ENCODE data around the gene PARD6B. TPM values are rescaled to one million over a fixed set of nuclear protein-coding genes. Genes with fewer than 3 reads are reported as not detected.

PARD6B gene
- total and polyA plus RNA-seq, 2 of the 13 experiments (the other 11 are each of a cell fraction or from before 2014, with no cell fraction given), result 6.9 to 22.2 TPM

- TF ChIP-seq, protein P1, sequence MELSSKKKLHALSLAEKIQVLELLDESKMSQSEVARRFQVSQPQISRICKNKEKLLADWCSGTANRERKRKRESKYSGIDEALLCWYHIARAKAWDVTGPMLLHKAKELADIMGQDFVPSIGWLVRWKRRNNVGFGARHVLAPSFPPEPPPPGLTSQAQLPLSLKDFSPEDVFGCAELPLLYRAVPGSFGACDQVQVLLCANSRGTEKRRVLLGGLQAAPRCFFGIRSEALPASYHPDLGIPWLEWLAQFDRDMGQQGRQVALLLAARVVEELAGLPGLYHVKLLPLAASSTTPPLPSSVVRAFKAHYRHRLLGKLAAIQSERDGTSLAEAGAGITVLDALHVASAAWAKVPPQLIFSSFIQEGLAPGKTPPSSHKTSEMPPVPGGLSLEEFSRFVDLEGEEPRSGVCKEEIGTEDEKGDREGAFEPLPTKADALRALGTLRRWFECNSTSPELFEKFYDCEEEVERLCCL (CRISPR knock-in tag; IDR thresholded peaks at IDR 0.05; ENCODE audit: borderline replicate concordance), result no peak
- TF ChIP-seq TAF15 (IDR thresholded peaks at IDR 0.05; ENCODE audit: low read depth, low read length, poor library complexity, severe bottlenecking) (no peak), ZNF816 (CRISPR knock-in tag; IDR thresholded peaks at IDR 0.05; ENCODE audit: borderline replicate concordance) (peak; percentile 90; the same call in 1 of the 2 replicates), ZIK1 (CRISPR knock-in tag; IDR thresholded peaks at IDR 0.05; ENCODE audit: borderline replicate concordance, low read depth) (no peak), FOXC1 (CRISPR knock-in tag; IDR thresholded peaks at IDR 0.05; ENCODE audit: borderline replicate concordance) (no peak), JARID2 (CRISPR knock-in tag; IDR thresholded peaks at IDR 0.05; ENCODE audit: insufficient replicate concordance) (no peak), ZNF329 (CRISPR knock-in tag; IDR thresholded peaks at IDR 0.05; ENCODE audit: low read depth) (no peak), CAMTA2 (CRISPR knock-in tag; IDR thresholded peaks at IDR 0.05; ENCODE audit: borderline replicate concordance) (no peak), PBX2 (CRISPR knock-in tag; IDR thresholded peaks at IDR 0.05) (0 out of 2 replicates have a peak, but pooled peaks have one; percentile 34), NONO (IDR thresholded peaks at IDR 0.05) (no peak), NONO (CRISPR knock-in tag; conservative IDR thresholded peaks at IDR 0.05) (0 out of 2 replicates have a peak, but pooled peaks have one; percentile 52), POLR2G (IDR thresholded peaks at IDR 0.05; ENCODE audit: low read depth, low read length) (no peak), TEF (CRISPR knock-in tag; IDR thresholded peaks at IDR 0.05) (peak; percentile 89), EEA1 (CRISPR knock-in tag; IDR thresholded peaks at IDR 0.05; ENCODE audit: borderline replicate concordance) (no peak), ZNF274 (CRISPR knock-in tag; IDR thresholded peaks at IDR 0.05) (no peak)
- TF ChIP-seq, protein P2, sequence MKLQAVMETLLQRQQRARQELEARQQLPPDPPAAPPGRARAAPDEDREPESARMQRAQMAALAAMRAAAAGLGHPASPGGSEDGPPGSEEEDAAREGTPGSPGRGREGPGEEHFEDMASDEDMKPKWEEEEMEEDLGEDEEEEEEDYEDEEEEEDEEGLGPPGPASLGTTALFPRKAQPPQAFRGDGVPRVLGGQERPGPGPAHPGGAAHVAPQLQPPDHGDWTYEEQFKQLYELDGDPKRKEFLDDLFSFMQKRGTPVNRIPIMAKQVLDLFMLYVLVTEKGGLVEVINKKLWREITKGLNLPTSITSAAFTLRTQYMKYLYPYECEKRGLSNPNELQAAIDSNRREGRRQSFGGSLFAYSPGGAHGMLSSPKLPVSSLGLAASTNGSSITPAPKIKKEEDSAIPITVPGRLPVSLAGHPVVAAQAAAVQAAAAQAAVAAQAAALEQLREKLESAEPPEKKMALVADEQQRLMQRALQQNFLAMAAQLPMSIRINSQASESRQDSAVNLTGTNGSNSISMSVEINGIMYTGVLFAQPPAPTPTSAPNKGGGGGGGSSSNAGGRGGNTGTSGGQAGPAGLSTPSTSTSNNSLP (IDR thresholded peaks at IDR 0.05; ENCODE audit: low read depth, low read length), result peak; percentile 94
- TF ChIP-seq, protein P3, sequence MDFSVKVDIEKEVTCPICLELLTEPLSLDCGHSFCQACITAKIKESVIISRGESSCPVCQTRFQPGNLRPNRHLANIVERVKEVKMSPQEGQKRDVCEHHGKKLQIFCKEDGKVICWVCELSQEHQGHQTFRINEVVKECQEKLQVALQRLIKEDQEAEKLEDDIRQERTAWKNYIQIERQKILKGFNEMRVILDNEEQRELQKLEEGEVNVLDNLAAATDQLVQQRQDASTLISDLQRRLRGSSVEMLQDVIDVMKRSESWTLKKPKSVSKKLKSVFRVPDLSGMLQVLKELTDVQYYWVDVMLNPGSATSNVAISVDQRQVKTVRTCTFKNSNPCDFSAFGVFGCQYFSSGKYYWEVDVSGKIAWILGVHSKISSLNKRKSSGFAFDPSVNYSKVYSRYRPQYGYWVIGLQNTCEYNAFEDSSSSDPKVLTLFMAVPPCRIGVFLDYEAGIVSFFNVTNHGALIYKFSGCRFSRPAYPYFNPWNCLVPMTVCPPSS (IDR thresholded peaks at IDR 0.05), result no peak
- TF ChIP-seq, protein P4, sequence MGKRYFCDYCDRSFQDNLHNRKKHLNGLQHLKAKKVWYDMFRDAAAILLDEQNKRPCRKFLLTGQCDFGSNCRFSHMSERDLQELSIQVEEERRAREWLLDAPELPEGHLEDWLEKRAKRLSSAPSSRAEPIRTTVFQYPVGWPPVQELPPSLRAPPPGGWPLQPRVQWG (CRISPR knock-in tag; IDR thresholded peaks at IDR 0.05; ENCODE audit: borderline replicate concordance, low read depth), result no peak
These were observed 15.0 kb downstream of the PARD6B start (continued) for GRCh38 chr20:50746138-50746940.

All from HepG2 (cell line).